IPS DF 4.7 (cell line): Measurements from ENCODE around the gene TMEM163.

ENCODE experiments used
- DNase-seq: peaks from one replicate; pipeline ENCODE4 v3.0.0-alpha.2; 2013; ENCODE audit warnings: low spot score; ENCODE audit errors: extremely low read depth

Gene TMEM163

GRCh38 chr2:134438371-134438770, 280.4 kb downstream of the TMEM163 start:
- no peak for DNase-seq

GRCh38 chr2:134436706-134437105, 282.1 kb downstream of the TMEM163 start:
- no peak for DNase-seq

GRCh38 chr2:134435936-134436335, 282.9 kb downstream of the TMEM163 start:
- DNase-seq = no peak

GRCh38 chr2:134435505-134435904, 283.3 kb downstream of the TMEM163 start:
- no peak for DNase-seq

- no peak for DNase-seq
Observed at GRCh38 chr2:134433979-134434378, 284.8 kb downstream of the TMEM163 start.

GRCh38 chr2:134433469-134433868, 285.3 kb downstream of the TMEM163 start:
- no peak for DNase-seq

- no peak for DNase-seq
Observed at GRCh38 chr2:134432435-134432883, 286.3 kb downstream of the TMEM163 start.

GRCh38 chr2:134431838-134432434, 286.9 kb downstream of the TMEM163 start:
- no peak for DNase-seq

GRCh38 chr2:134429886-134430285, 288.9 kb downstream of the TMEM163 start:
- no peak for DNase-seq

GRCh38 chr2:134426721-134427120, 292.1 kb downstream of the TMEM163 start:
- DNase-seq = no peak

- DNase-seq = no peak
Observed at GRCh38 chr2:134425724-134426496, 292.9 kb downstream of the TMEM163 start.

GRCh38 chr2:134421556-134422328, 297.1 kb downstream of the TMEM163 start:
- DNase-seq = no peak

- no peak for DNase-seq
Observed at GRCh38 chr2:134420920-134421319, 297.9 kb downstream of the TMEM163 start.

- no peak for DNase-seq
Observed at GRCh38 chr2:134420259-134420658, 298.5 kb downstream of the TMEM163 start.

GRCh38 chr2:134417968-134418582, 300.7 kb downstream of the TMEM163 start:
- DNase-seq = no peak

- DNase-seq = no peak
Observed at GRCh38 chr2:134416637-134417036, 302.2 kb downstream of the TMEM163 start.

- DNase-seq = no peak
Observed at GRCh38 chr2:134416018-134416417, 302.8 kb downstream of the TMEM163 start.

GRCh38 chr2:134413912-134414311, 304.9 kb downstream of the TMEM163 start:
- no peak for DNase-seq

- no peak for DNase-seq
Observed at GRCh38 chr2:134413430-134413829, 305.4 kb downstream of the TMEM163 start.

- no peak for DNase-seq
Observed at GRCh38 chr2:134412639-134412999, 306.2 kb downstream of the TMEM163 start.

- DNase-seq = no peak
Observed at GRCh38 chr2:134411828-134412638, 306.8 kb downstream of the TMEM163 start.
